Mesenteric fat pad (tissue), 1 donor: ENCODE data around the gene NTHL1. TPM values are rescaled to one million over a fixed set of nuclear protein-coding genes. Genes with fewer than 3 reads are reported as not detected.

Experiments used
- DNase-seq: peaks from one replicate; pipeline ENCODE4 v3.0.0-alpha.2; 2020; ENCODE audit warnings: low spot score
- microRNA-seq: library from miRNA; unstranded; fragments of <30 nt; microRNA quantifications from one replicate; pipeline ENCODE4 v1.2.0, GENCODE V29; 2020; ENCODE audit warnings: borderline number of aligned reads
- total RNA-seq: library from RNA; stranded (reverse); fragmentation: NEBNext Ultra II Directional; extraction: Animal tissue kit (Norgen Biotek cat#: 25700); gene quantifications from one replicate; pipeline ENCODE4 v1.2.1, GENCODE V29; 2021
- donor health status: DM: yes; HTN: yes; CAD: no.

NTHL1 gene
- total RNA-seq, 1 donor from 2014 or later = 9.9 TPM

DNA sequence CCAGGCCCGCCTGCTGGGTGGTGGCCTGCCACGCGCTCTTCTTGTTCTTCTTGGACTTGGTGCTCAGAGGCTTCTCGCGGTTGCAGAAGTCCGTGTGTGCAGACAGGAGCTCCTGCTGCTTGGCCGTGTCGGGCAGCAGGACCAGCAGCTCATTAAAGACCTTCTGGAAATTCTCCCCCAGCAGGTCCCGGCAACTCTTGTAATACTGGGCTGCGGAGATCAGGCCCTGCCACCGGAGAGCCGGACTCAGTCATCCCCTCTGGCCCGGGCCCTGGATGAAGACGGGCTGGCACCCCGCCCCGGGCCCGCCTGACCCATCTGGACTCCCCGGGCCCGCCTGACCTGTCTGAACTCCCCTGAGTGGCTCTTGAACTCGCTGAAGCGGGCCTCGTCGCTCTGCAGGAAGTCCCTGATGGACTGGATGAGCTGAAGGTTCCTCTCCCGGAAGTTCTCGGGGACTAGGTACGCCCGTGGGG is 49.2 kb downstream of the NTHL1 start:
- DNase-seq = no peak

DNA sequence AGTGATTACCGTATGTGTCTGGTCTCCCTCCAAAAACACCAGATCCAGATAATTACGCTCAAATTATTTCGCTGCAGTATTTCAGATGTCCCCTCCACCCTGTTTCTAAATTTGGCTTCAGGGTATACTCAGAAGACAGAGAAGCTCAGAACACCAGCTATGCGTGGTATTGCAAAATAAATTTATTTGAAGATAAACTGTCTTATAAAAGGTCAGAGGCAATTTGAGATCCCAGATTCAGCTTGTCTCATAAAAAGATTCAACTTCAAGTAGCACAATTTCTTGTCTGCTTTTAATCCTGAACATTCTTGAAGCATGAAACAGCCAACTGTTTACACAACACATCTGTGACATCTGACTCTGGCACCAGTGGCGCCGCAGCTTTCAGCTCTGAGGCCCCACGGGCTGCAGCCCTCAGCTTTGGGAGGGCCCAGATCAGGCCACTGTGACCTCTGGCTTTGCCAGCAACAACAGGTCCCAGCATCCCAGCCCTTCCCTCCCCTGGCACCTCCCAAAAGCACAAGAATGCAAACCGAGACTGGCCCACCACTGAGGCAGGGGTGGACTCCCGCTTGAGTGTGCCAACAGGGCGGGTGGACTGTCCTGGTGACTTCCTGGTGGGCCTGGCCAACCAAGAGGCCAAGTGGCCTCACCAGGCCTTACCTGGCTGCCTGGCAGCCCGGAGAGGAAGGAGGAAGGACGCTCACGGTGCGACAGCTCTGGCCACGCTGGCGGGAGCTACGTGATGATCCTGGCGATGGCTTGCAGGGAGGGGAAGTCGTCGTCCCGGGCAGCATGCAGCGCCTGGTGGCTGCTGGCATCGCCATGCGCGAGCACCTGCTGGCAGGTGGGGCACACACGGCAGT is 49.9 kb downstream of the NTHL1 start:
- DNase-seq = no peak

GRCh38 chr16:1993731-1994131 is 53.9 kb downstream of the NTHL1 start:
- no peak for DNase-seq

GRCh38 chr16:1992704-1993317 is 54.8 kb downstream of the NTHL1 start:
- no peak for DNase-seq

DNA sequence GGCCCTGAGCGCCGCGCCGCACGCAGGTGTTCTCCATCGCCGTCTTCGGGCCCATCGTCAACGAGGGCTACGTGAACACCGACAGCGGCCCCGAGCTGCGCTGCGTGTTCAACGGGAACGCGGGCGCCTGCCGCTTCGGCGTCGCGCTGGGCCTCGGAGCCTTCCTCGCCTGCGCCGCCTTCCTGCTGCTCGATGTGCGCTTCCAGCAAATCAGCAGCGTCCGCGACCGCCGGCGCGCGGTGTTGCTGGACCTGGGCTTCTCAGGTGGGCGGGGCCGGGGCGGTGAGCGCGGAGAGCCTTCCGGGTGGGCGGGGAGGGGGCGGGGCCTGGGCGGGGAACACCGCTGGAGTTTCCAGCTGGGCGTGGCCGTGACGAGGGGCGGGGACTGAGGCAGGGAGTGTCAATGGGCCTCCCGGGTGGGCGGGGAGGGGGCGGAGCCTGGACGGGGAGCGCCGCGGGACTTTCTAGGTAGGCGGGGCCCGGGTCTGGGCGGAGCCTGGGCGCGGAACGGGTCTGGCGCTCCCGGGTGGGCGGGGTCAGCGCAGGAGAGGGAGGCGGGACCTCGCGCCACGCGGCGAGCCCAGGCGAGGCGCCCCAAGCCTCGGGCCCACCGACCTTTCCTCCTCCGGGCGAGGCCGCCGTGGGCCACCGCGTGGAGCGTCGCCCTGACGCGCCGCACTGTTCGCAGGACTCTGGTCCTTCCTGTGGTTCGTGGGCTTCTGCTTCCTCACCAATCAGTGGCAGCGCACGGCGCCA is 55.5 kb downstream of the NTHL1 start:
- peak; percentile 97 for DNase-seq

- no peak for DNase-seq
Observed at GRCh38 chr16:1991588-1991947, 56.1 kb downstream of the NTHL1 start.

DNA sequence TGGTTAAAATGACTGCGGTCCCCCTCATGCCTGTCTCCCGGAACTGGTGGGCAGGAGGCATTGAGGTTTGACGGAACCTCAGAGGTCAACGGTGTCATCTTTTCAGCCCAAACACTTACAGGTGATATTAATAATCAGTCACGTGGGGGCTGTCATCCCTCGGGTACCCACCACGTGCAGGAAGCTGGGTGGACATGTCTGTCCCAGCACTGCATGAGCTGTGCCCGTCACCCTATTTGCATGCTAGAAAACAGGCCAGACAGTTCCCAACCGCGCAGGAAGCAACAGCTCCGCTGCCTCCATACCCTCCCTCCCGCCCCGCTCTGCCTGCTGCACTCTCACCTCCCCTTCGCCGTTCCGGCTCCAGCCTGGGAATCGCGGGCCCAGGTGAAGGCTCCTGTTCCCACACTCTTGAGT is 56.5 kb downstream of the NTHL1 start:
- DNase-seq = no peak

GRCh38 chr16:1990351-1991134 is 57.1 kb downstream of the NTHL1 start:
- no peak for DNase-seq

GRCh38 chr16:1990101-1990350 is 57.6 kb downstream of the NTHL1 start:
- no peak for DNase-seq

Small RNA genes within 50 kb of the gene (microRNA-seq; reads per million reads assigned to microRNA genes)
- not detected for gene MIR1225

Other genes with a start within 250 kb of the NTHL1 start
- gene HAGH, start 221.0 kb downstream of the NTHL1 start, total RNA-seq = 58.4 TPM
- gene FAHD1, start 220.6 kb downstream of the NTHL1 start, total RNA-seq = 17.9 TPM
- gene MEIOB, start 175.7 kb downstream of the NTHL1 start, total RNA-seq = not detected
- not detected for gene HS3ST6, start 129.4 kb downstream of the NTHL1 start, total RNA-seq
- gene MSRB1, start 104.6 kb downstream of the NTHL1 start, total RNA-seq = 27.1 TPM
- gene RPL3L, start 93.1 kb downstream of the NTHL1 start, total RNA-seq = not detected
- gene NDUFB10, start 88.3 kb downstream of the NTHL1 start, total RNA-seq = 126 TPM
- gene RPS2, start 83.0 kb downstream of the NTHL1 start, total RNA-seq = 1,385 TPM
- not detected for gene RNF151, start 81.0 kb downstream of the NTHL1 start, total RNA-seq
- 26.5 TPM for gene TBL3, start 75.8 kb downstream of the NTHL1 start, total RNA-seq
- gene NOXO1, start 66.4 kb downstream of the NTHL1 start, total RNA-seq = not detected
- gene GFER, start 63.6 kb downstream of the NTHL1 start, total RNA-seq = 15.7 TPM
- gene SYNGR3, start 57.9 kb downstream of the NTHL1 start, total RNA-seq = not detected
- gene ZNF598, start 38.0 kb downstream of the NTHL1 start, total RNA-seq = 50.5 TPM
- 0.58 TPM for gene NPW, start 28.0 kb downstream of the NTHL1 start, total RNA-seq
- gene NHERF2, start 20.9 kb downstream of the NTHL1 start, total RNA-seq = 238 TPM
- gene TSC2, start 151 bp upstream of the NTHL1 start, total RNA-seq = 88.3 TPM
- gene PKD1, start 88.1 kb upstream of the NTHL1 start, total RNA-seq = 99.4 TPM
- not detected for gene RAB26, start 100.8 kb upstream of the NTHL1 start, total RNA-seq
- 63.5 TPM for gene TRAF7, start 107.9 kb upstream of the NTHL1 start, total RNA-seq
- 0.06 TPM for gene CASKIN1, start 148.8 kb upstream of the NTHL1 start, total RNA-seq
- 21.9 TPM for gene MLST8, start 157.6 kb upstream of the NTHL1 start, total RNA-seq
- gene BRICD5, start 163.0 kb upstream of the NTHL1 start, total RNA-seq = 2.9 TPM
- 11.8 TPM for gene PGP, start 167.0 kb upstream of the NTHL1 start, total RNA-seq
- 15.1 TPM for gene E4F1, start 175.8 kb upstream of the NTHL1 start, total RNA-seq
- 0.39 TPM for gene DNASE1L2, start 188.6 kb upstream of the NTHL1 start, total RNA-seq
- gene ECI1, start 203.8 kb upstream of the NTHL1 start, total RNA-seq = 44.4 TPM
- 123 TPM for gene RNPS1, start 220.3 kb upstream of the NTHL1 start, total RNA-seq